Keratinocyte (primary cell): ENCODE measurements around the gene PLAAT3. TPM values are rescaled to one million over a fixed set of nuclear protein-coding genes. Genes with fewer than 3 reads are reported as not detected.
"Not testable (repeated sequence)": the region's sequence is repeated elsewhere in the genome, so short reads cannot be mapped to it uniquely, and the experiment has no call there.

Experiments used
- DNase-seq: peaks from one replicate; pipeline ENCODE4 v3.0.0-alpha.2; 2011; ENCODE audit warnings: low read depth, missing footprints, low spot score
- FAIRE-seq: peaks from 2 replicates; lab custom pipeline; 2011; peaks lifted over from hg19 to GRCh38; lab: Jason Lieb, UNC
- H2AFZ ChIP-seq: 2 replicates; pipeline ENCODE4 v1.6.0; 2012; ENCODE audit warnings: low read length, control low read depth, inconsistent platforms; ENCODE audit not compliant: control insufficient read depth
- H3K27ac ChIP-seq: 2 replicates; pipeline ENCODE4 v1.5.1; 2011; ENCODE audit warnings: low read length; ENCODE audit not compliant: control insufficient read depth, insufficient read depth
- H3K27me3 ChIP-seq: 3 replicates; pipeline ENCODE4 v1.6.0; 2011; ENCODE audit warnings: low read length; ENCODE audit not compliant: control insufficient read depth, insufficient read depth; ENCODE audit errors: extremely low read depth
- H3K36me3 ChIP-seq, 2 experiments: 2 replicates in 1 of 2; 3 replicates in 1 of 2; pipeline ENCODE4 v1.5.1; 2011; ENCODE audit warnings: low read length in 2 of 2, mild to moderate bottlenecking in 1 of 2; ENCODE audit not compliant: control insufficient read depth in 2 of 2, insufficient read depth in 2 of 2; ENCODE audit errors: extremely low read depth in 1 of 2
- H3K4me1 ChIP-seq: 3 replicates; pipeline ENCODE4 v1.5.1; 2011; ENCODE audit warnings: low read length; ENCODE audit not compliant: control insufficient read depth, insufficient read depth; ENCODE audit errors: extremely low read depth
- H3K4me2 ChIP-seq: 3 replicates; pipeline ENCODE4 v1.6.0; 2011; ENCODE audit warnings: low read depth, low read length; ENCODE audit not compliant: control insufficient read depth, insufficient read depth; ENCODE audit errors: extremely low read depth
- H3K4me3 ChIP-seq, 3 experiments: fragments of 200-600 bp in 1 of 3; sonication (generic) in 1 of 3; 2 replicates in 2 of 3; 3 replicates in 1 of 3; pipeline ENCODE4 v1.5.1; 2011 to 2016; ENCODE audit warnings: low read length in 3 of 3, mild to moderate bottlenecking in 3 of 3, control low read depth in 2 of 3, inconsistent platforms in 1 of 3, low read depth in 1 of 3, mixed read lengths in 1 of 3, mixed run types in 1 of 3, moderate library complexity in 1 of 3; ENCODE audit not compliant: control insufficient read depth in 2 of 3, insufficient read depth in 2 of 3; ENCODE audit errors: extremely low read depth in 1 of 3
- H3K79me2 ChIP-seq: 2 replicates; pipeline ENCODE4 v1.6.0; 2012; ENCODE audit warnings: low read length; ENCODE audit not compliant: control insufficient read depth, insufficient read depth
- H3K9ac ChIP-seq: 3 replicates; pipeline ENCODE4 v1.6.0; 2011; ENCODE audit warnings: low read length; ENCODE audit not compliant: control insufficient read depth, insufficient read depth; ENCODE audit errors: extremely low read depth
- H3K9me1 ChIP-seq: 3 replicates; pipeline ENCODE4 v1.6.0; 2011; ENCODE audit warnings: low read length; ENCODE audit not compliant: control insufficient read depth, insufficient read depth; ENCODE audit errors: extremely low read depth
- H3K9me3 ChIP-seq: 2 replicates; pipeline ENCODE4 v1.5.1; 2012; ENCODE audit warnings: low read depth, low read length; ENCODE audit not compliant: control insufficient read depth
- H4K20me1 ChIP-seq: 3 replicates; pipeline ENCODE4 v1.6.0; 2011; ENCODE audit warnings: low read length; ENCODE audit not compliant: control insufficient read depth, insufficient read depth; ENCODE audit errors: extremely low read depth
- CTCF ChIP-seq, 3 experiments: IDR thresholded peaks in 1 of 3; conservative IDR thresholded peaks in 1 of 3; optimal IDR thresholded peaks in 1 of 3; 2 replicates in 2 of 3; 3 replicates in 1 of 3; pipeline versions ENCODE3 to v1.5.1; 2011; ENCODE audit warnings: low read length in 3 of 3, mild to moderate bottlenecking in 3 of 3, moderate library complexity in 2 of 3, control low read depth in 1 of 3, inconsistent platforms in 1 of 3; ENCODE audit not compliant: insufficient read depth in 2 of 3; ENCODE audit errors: extremely low read depth in 1 of 3
- EZH2 ChIP-seq: IDR thresholded peaks from one replicate; pipeline ENCODE4 v1.6.1; 2012; ENCODE audit warnings: inconsistent platforms, mild to moderate bottlenecking, low read length, moderate library complexity
- dilution Hi-C: fragments of 300-500 bp; cut with MboI; formaldehyde crosslinking; loops from one replicate; pipeline ENCODE4 v1.7.0; 2020; ENCODE audit warnings: low sequenced_read_pairs; ENCODE audit not compliant: extremely low pct_ligation_motif_present
- polyA plus RNA-seq, 5 experiments: library from polyadenylated mRNA; depleted of rRNA in 3 of 5; stranded (reverse) in 3 of 5; stranded (forward) in 1 of 5; unstranded in 1 of 5; fragments of >200 nt; gene quantifications; 1 replicate in 1 of 5; 2 replicates in 3 of 5; 3 replicates in 1 of 5; pipeline versions ENCODE4 v1.2.1 to v1.2.3, GENCODE V29; 2011 to 2012; ENCODE audit warnings: missing spikeins in 2 of 5, low read depth in 1 of 5, low replicate concordance in 1 of 5

Gene PLAAT3
- polyA plus RNA-seq, 1 donor (not counting 4 experiments of a cell fraction or from before 2014, with no cell fraction given), result 0.20 TPM

- H4K20me1 ChIP-seq, result no peaks in the 10 kb centered on the region
- FAIRE-seq (no peak), DNase-seq (no peak)
- H3K79me2 ChIP-seq, result no peaks in the 10 kb centered on the region
- dilution Hi-C loops, result no loop called here
- H3K4me2 ChIP-seq, result no peak overlapping the region
- H3K4me3 ChIP-seq, result no peak overlapping the region
- H2AFZ ChIP-seq, result no peak overlapping the region
- no peak overlapping the region for H3K9ac ChIP-seq
- TF ChIP-seq EZH2, result no peak
- TF ChIP-seq CTCF (optimal IDR thresholded peaks at IDR 0.05 in 1 of 3, IDR thresholded peaks at IDR 0.05 in 1 of 3, conservative IDR thresholded peaks at IDR 0.05 in 1 of 3; ENCODE audit: extremely low read depth in 1 of 3, insufficient read depth in 2 of 3, low read length in 3 of 3), result no peak
- no peaks in the 10 kb centered on the region for H3K27me3 ChIP-seq
- H3K36me3 ChIP-seq, result no peaks in the 10 kb centered on the region
- H3K27ac ChIP-seq, result no peak overlapping the region
- no peaks in the 10 kb centered on the region for H3K9me1 ChIP-seq
- H3K9me3 ChIP-seq, result no peaks in the 10 kb centered on the region
- H3K4me1 ChIP-seq, result peaks cover 2% of the 10 kb centered on the region
Observed at GRCh38 chr11:63551091-63551888, 62.9 kb downstream of the PLAAT3 start.

DNA sequence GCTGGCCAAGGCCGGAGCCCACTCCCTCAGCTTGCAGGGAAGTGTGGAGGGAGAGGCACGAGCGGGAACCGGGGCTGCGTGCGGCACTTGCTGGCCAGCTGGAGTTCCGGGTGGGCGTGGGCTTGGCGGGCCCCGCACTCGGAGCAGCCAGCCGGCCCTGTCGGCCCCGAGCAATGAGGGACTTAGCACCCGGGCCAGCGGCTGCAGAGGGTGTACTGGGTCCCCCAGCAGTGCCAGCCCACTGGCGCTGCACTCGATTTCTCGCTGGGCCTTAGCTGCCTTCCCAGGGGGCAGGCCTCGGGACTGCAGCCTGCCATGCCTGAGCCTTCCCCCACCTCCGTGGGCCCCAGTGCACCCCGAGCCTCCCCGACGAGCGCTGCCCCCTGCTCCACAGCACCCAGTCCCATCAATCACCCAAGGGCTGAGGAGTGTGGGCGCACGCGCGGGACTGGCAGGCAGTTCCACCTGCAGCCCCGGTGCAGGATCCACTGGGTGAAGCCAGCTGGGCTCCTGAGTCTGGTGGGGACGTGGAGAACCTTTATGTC lies 64.0 kb downstream of the PLAAT3 start:
- H2AFZ ChIP-seq, H3K27ac ChIP-seq, H3K27me3 ChIP-seq, FAIRE-seq, H3K4me1 ChIP-seq, H4K20me1 ChIP-seq, H3K36me3 ChIP-seq, H3K9me1 ChIP-seq, H3K9me3 ChIP-seq, H3K9ac ChIP-seq, DNase-seq, H3K79me2 ChIP-seq, dilution Hi-C loops, H3K4me2 ChIP-seq, H3K4me3 ChIP-seq: not testable (repeated sequence)
